SH-SY5Y (cell line): ENCODE data around the gene PIR.
A peak's percentile ranks its signal among the peaks of the same experiment; 100 is the strongest.

Experiments used
- GATA2 ChIP-seq: IDR thresholded peaks from 2 replicates; pipeline ENCODE4 v1.6.1; 2011; ENCODE audit warnings: mild to moderate bottlenecking, low read depth, low read length
- GATA3 ChIP-seq: IDR thresholded peaks from 2 replicates; pipeline ENCODE4 v1.6.1; 2011; ENCODE audit warnings: low read depth, mild to moderate bottlenecking, low read length, moderate library complexity

GRCh38 chrX:15418707-15419181 lies 74.4 kb downstream of the PIR start:
- TF ChIP-seq GATA3 (peak; percentile 47; the same call in 1 of the 2 replicates), GATA2 (no peak)
